HAP-1 (cell line): Measurements from ENCODE around the gene UQCRHL.

Experiments used
- DNase-seq, 2 experiments: peaks; one replicate each; pipeline ENCODE4 v3.0.0-alpha.2; 2016 to 2020; ENCODE audit warnings: low spot score in 2 of 2
- H3K27me3 ChIP-seq: fragments of 250-450 bp; sonication (Bioruptor Pico); 2 replicates; pipeline ENCODE4 v1.5.1; 2020; ENCODE audit warnings: low read depth, mild to moderate bottlenecking, moderate library complexity
- H3K36me3 ChIP-seq: fragments of 250-450 bp; sonication (Bioruptor Pico); replicated peaks from 2 replicates; pipeline ENCODE4 v1.5.1; 2020; ENCODE audit warnings: mild to moderate bottlenecking
- H3K4me1 ChIP-seq: fragments of 250-450 bp; sonication (Bioruptor Pico); 2 replicates; pipeline ENCODE4 v1.5.1; 2020; ENCODE audit warnings: mild to moderate bottlenecking
- H3K4me3 ChIP-seq: fragments of 250-450 bp; sonication (Bioruptor Pico); 2 replicates; pipeline ENCODE4 v1.5.1; 2020; ENCODE audit warnings: mild to moderate bottlenecking, moderate library complexity
- H3K9me3 ChIP-seq: fragments of 250-450 bp; sonication (Bioruptor Pico); 2 replicates; pipeline ENCODE4 v1.5.1; 2020; ENCODE audit warnings: mild to moderate bottlenecking, moderate library complexity
- in situ Hi-C: fragments of 300-500 bp; cut with MboI; formaldehyde crosslinking; loops from 3 replicates; pipeline ENCODE4 v1.14.3; 2020; ENCODE audit warnings: low sequenced_read_pairs, inconsistent platforms, mixed read lengths

UQCRHL gene

DNA sequence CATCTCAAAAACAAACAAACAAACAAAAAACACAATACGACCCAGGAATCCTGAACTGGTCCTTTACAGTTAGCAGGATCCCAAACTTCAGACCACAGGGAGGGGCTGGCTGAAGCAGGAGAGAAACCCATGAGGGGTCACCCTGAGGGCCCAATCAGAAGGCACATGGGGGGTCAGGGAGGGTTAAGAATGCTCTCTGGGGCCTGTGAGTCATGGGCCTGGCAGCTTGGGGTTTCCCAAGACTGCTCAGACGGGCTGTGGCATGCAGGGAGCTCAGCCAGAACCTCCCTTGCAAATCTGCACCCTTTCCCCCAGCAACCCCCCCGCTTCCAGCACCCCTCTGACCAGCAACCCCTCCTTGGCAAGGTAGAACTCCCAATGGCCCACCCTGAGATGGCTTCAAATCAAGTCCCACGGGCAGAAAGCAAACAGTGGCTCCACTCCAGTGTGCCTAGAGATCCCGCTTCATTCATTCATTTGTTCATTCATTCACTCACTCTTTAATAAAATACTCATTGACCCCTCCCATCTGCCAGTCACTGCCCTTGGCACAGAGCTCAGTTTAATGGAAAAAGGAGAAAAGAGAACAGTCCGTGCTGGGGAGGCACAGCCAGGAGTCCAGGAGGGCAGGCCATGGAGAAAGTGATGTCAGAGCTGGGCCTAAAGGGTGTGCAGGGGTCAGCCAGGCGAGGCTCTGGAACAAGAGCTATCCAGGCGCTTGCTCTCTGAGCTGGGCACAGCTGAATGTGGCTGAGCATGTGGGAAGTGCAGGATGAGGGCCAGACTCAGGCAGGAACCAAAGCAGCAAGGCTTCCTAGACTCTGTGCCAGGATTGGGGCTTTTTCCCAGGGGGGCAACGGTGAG, 8.2 kb downstream of the UQCRHL start:
- in situ Hi-C loops: no loop called here
- Histone ChIP-seq H3K36me3 (no peaks in the 10 kb centered on the region), H3K27me3 (no peaks in the 10 kb centered on the region), H3K9me3 (no peaks in the 10 kb centered on the region), H3K4me3 (no peak overlapping the region), H3K4me1 (peaks cover 3% of the 10 kb centered on the region; the same call in 1 of the 2 replicates)
- DNase-seq: no peak

- Histone ChIP-seq H3K4me3 (no peak overlapping the region), H3K36me3 (no peaks in the 10 kb centered on the region), H3K9me3 (no peaks in the 10 kb centered on the region), H3K27me3 (no peaks in the 10 kb centered on the region), H3K4me1 (no peaks in the 10 kb centered on the region)
- in situ Hi-C loops: no loop called here
- DNase-seq: no peak
Measured at GRCh38 chr1:15797614-15798390, 9.6 kb downstream of the UQCRHL start.

- no peaks in the 10 kb centered on the region for H3K36me3 ChIP-seq
- no peak for DNase-seq
- in situ Hi-C loops: no loop called here
- peaks cover 2% of the 10 kb centered on the region; the same call in 1 of the 2 replicates for H3K4me1 ChIP-seq
- H3K9me3 ChIP-seq: no peaks in the 10 kb centered on the region
- H3K27me3 ChIP-seq: no peaks in the 10 kb centered on the region
- H3K4me3 ChIP-seq: no peak overlapping the region
Measured at GRCh38 chr1:15796086-15796462, 11.4 kb downstream of the UQCRHL start.

GRCh38 chr1:15788624-15789301, 18.7 kb downstream of the UQCRHL start:
- Histone ChIP-seq H3K4me3 (no peak overlapping the region), H3K4me1 (peaks cover 2% of the 10 kb centered on the region; the same call in 1 of the 2 replicates), H3K36me3 (peaks cover 3% of the 10 kb centered on the region; the same call in 1 of the 2 replicates), H3K9me3 (no peaks in the 10 kb centered on the region), H3K27me3 (no peaks in the 10 kb centered on the region)
- DNase-seq: no peak
- in situ Hi-C loops: no loop called here

DNA sequence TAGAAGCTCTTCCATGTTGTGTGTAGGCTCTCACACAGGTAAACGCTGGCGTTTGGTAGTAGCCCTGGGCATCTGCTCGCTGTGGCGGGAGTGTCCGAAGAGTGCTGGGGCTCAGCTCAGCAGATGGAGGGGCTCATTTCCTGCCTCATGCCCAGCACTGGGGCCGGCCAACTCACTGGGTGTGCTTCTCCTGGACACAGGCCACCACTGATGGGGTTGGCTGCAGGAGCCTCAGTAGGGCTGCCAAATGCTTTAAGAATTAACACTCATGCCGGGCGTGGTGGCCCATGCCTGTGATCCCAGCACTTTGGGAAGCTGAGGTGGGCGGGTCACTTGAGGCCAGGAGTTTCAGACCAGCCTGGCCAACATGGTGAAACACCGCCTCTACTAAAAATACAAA, 20.9 kb downstream of the UQCRHL start:
- DNase-seq: no peak
- Histone ChIP-seq H3K4me1 (no peaks in the 10 kb centered on the region), H3K36me3 (peaks cover 6% of the 10 kb centered on the region; the same call in 1 of the 2 replicates), H3K9me3 (no peaks in the 10 kb centered on the region), H3K4me3 (no peak overlapping the region), H3K27me3 (no peaks in the 10 kb centered on the region)
- in situ Hi-C loops: no loop called here

DNA sequence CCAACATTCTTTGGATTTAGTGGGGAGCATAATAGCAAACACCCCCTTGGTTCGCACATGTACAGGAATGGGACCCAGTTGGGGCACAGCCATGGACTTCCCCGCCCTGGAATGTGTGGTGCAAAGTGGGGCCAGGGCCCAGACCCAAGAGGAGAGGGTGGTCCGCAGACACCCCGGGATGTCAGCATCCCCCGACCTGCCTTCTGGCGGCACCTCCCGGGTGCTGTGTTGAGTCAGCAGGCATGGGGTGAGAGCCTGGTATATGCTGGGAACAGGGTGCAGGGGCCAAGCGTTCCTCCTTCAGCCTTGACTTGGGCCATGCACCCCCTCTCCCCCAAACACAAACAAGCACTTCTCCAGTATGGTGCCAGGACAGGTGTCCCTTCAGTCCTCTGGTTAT, 21.8 kb downstream of the UQCRHL start:
- H3K36me3 ChIP-seq: peaks cover 6% of the 10 kb centered on the region; the same call in 1 of the 2 replicates
- no peaks in the 10 kb centered on the region for H3K27me3 ChIP-seq
- in situ Hi-C loops: no loop called here
- no peak overlapping the region for H3K4me3 ChIP-seq
- H3K4me1 ChIP-seq: no peaks in the 10 kb centered on the region
- H3K9me3 ChIP-seq: no peaks in the 10 kb centered on the region
- no peak for DNase-seq

DNA sequence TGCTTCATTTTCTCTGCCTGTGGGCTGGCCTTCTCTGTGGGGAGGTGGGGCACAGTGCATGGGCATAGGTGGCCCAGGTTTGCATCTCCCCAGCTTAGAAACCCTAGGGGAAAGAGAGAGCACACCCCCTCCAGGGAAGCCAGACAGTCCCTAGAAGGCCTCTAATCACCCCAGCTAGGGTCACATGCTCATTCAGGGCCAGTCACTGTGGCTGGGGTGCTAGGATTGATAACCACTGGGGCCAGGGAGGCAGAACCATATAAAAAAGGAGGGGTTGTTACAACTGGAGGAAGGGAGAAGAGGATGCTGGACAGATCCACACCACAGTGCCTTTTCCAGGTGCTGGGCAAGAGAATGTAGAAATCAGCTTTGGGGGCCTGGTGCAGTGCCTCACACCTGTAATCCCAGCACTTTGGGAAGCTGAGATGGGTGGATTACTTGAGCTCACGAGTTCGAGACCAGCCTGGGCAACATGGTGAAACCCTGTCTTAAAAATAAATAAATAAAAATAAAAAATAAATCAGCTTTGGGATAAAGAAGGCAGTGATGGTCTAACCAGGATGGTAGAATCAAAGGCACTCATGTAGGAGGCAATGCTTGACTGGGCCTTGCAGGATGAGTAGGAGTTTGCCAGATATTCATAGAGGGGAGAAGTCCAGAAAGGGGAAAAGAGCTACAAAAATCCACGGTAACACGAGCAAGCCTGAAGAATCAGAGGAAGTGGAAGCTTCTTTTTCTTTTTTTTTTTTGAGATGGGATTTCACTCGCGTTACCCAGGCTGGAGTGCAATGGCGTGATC, 29.3 kb downstream of the UQCRHL start:
- no peak overlapping the region for H3K4me3 ChIP-seq
- H3K36me3 ChIP-seq: peaks cover 13% of the 10 kb centered on the region; the same call in 1 of the 2 replicates
- no peaks in the 10 kb centered on the region for H3K27me3 ChIP-seq
- H3K9me3 ChIP-seq: no peaks in the 10 kb centered on the region
- in situ Hi-C loops: no loop called here
- DNase-seq: no peak
- H3K4me1 ChIP-seq: no peaks in the 10 kb centered on the region

- H3K4me3 ChIP-seq: no peak overlapping the region
- in situ Hi-C loops: no loop called here
- H3K36me3 ChIP-seq: peaks cover 23% of the 10 kb centered on the region
- no peaks in the 10 kb centered on the region for H3K27me3 ChIP-seq
- no peaks in the 10 kb centered on the region for H3K9me3 ChIP-seq
- no peak for DNase-seq
- H3K4me1 ChIP-seq: no peaks in the 10 kb centered on the region
Measured at GRCh38 chr1:15775706-15776105, 31.7 kb downstream of the UQCRHL start.

DNA sequence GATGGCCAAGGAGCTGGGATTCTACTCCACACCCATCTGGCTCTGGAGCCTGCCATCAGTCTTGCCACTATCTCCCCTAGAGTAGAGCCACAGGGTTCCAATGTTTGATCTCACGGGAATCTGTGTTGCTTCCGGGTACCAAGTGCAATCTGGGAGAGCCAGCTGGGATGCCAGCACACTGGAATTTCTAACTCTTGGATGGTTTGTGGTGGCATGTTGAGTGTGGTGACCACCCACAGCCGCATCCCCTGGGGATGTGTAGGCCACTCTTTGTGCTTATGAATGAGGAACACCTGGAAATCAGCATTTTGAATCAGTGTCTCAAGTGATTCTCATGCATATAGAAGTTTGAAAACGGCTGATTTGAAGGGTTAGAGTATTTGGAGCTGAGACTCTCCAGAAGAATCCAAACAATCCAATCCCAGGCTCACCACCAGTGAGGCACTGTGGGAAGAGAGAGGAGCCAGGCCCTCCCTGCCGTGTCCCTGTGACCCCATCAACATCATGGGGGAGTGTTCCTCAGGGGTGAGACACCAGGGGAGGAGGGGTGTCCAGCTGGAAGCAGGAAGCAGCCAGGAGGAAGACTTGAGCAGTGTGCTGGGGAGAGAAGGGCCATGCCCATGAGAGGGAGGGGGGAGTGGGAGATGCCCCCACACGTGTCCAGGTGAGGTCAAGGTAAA, 35.5 kb downstream of the UQCRHL start:
- peaks cover 30% of the 10 kb centered on the region for H3K36me3 ChIP-seq
- H3K4me3 ChIP-seq: no peak overlapping the region
- H3K4me1 ChIP-seq: no peaks in the 10 kb centered on the region
- H3K9me3 ChIP-seq: no peaks in the 10 kb centered on the region
- no peaks in the 10 kb centered on the region for H3K27me3 ChIP-seq
- no peak for DNase-seq
- in situ Hi-C loops: no loop called here

GRCh38 chr1:15770313-15770962, 37.0 kb downstream of the UQCRHL start:
- no peaks in the 10 kb centered on the region for H3K4me1 ChIP-seq
- H3K27me3 ChIP-seq: no peaks in the 10 kb centered on the region
- no peak for DNase-seq
- no peaks in the 10 kb centered on the region for H3K9me3 ChIP-seq
- in situ Hi-C loops: no loop called here
- H3K4me3 ChIP-seq: no peak overlapping the region
- H3K36me3 ChIP-seq: peaks cover 32% of the 10 kb centered on the region

DNA sequence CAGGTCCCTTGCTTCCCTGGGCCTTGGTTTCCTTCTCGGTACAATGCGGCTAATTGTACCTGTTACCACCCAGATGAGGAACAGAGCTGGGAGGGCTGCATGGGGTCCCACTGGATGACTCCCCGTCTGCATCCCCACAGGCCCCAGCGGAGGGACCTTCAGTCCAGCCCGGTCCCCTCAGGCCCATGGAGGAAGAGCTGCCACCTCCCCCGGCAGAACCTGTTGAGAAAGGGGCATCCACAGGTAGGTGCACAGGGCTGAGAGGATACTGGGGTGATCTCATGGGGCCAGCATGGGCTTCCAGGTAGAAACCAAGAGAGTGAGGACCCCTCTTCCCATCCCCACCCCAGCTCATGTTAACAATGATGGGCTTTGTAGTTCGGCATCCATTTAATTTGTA, 39.1 kb downstream of the UQCRHL start:
- Histone ChIP-seq H3K27me3 (no peaks in the 10 kb centered on the region), H3K9me3 (no peaks in the 10 kb centered on the region), H3K36me3 (peaks cover 35% of the 10 kb centered on the region), H3K4me1 (no peaks in the 10 kb centered on the region), H3K4me3 (no peak overlapping the region)
- no peak for DNase-seq
- in situ Hi-C loops: no loop called here

DNA sequence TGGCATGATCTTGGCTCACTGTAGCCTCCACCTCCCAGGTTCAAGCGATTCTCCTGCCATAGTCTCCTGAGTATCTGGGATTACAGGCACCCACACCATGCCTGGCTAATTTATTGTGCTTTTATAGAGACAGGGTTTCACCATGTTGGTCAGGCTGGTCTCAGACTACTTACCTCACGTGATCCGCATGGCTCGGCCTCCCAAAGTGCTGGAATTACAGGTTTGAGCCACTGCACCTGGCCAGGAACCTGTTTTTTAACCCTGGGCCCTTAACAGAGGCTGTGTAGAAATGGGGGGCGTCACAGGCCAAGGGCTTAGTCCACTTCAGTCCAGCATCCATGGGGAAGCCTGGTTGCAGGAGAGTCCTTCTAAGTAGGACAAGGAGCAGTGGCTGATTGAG, 39.5 kb downstream of the UQCRHL start:
- Histone ChIP-seq H3K4me1 (no peaks in the 10 kb centered on the region), H3K27me3 (no peaks in the 10 kb centered on the region), H3K36me3 (peaks cover 35% of the 10 kb centered on the region), H3K9me3 (no peaks in the 10 kb centered on the region), H3K4me3 (no peak overlapping the region)
- no peak for DNase-seq
- in situ Hi-C loops: no loop called here
